T-helper 1 cell treated with Interleukin-12 subunit alpha and Interleukin-12 subunit beta and Interleukin-4 antibody, amounts not matched to agents 30 μg/mL and 1 μg/mL, for 36 hours (primary cell): ENCODE measurements around the gene BBS9.

Source experiments
- H3K27ac Mint-ChIP-seq: one replicate; pipeline ENCODE4 v1.8.0; 2021; ENCODE audit warnings: mild to moderate bottlenecking, mixed read lengths
- H3K27me3 Mint-ChIP-seq: one replicate; pipeline ENCODE4 v1.8.0; 2021; ENCODE audit warnings: low read depth, mixed read lengths
- H3K36me3 Mint-ChIP-seq: one replicate; pipeline ENCODE4 v1.8.0; 2021; ENCODE audit warnings: low read depth, mixed read lengths
- H3K4me1 Mint-ChIP-seq: one replicate; pipeline ENCODE4 v1.8.0; 2021; ENCODE audit warnings: low read depth, mixed read lengths
- H3K4me3 Mint-ChIP-seq: one replicate; pipeline ENCODE4 v1.8.0; 2021; ENCODE audit warnings: mild to moderate bottlenecking, moderate library complexity, mixed read lengths
- H3K9me3 Mint-ChIP-seq: one replicate; pipeline ENCODE4 v1.8.0; 2021; ENCODE audit warnings: mixed read lengths

Gene BBS9

DNA sequence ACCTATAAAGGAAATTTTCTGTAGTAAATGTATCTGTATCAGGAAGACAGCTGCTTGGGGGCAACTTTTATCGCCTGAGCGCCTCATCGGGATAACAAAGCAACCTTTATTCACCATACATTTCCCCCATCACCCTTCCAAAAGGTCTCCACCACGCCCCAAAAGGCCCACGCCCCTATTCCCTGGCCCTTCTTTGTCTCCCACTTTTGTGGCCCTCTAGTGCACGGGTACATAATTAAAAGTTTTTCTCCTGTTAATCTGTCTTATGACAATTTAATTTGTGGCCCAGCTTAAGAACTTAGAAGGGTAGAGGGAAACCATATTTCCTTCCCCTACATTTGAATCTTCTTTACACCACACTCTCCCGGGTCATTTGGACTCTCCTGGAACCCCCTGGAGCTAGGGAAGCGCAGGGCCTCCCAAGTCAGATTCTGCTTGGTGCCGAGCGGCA is 20.8 kb upstream of the BBS9 start:
- peaks cover 28% of the 10 kb centered on the region for H3K27me3 Mint-ChIP-seq
- peak overlapping the region; percentile 63 for H3K27ac Mint-ChIP-seq
- H3K36me3 Mint-ChIP-seq: no peaks in the 10 kb centered on the region
- H3K9me3 Mint-ChIP-seq: no peaks in the 10 kb centered on the region
- H3K4me3 Mint-ChIP-seq: peak overlapping the region; percentile 79
- H3K4me1 Mint-ChIP-seq: peaks cover 21% of the 10 kb centered on the region

DNA sequence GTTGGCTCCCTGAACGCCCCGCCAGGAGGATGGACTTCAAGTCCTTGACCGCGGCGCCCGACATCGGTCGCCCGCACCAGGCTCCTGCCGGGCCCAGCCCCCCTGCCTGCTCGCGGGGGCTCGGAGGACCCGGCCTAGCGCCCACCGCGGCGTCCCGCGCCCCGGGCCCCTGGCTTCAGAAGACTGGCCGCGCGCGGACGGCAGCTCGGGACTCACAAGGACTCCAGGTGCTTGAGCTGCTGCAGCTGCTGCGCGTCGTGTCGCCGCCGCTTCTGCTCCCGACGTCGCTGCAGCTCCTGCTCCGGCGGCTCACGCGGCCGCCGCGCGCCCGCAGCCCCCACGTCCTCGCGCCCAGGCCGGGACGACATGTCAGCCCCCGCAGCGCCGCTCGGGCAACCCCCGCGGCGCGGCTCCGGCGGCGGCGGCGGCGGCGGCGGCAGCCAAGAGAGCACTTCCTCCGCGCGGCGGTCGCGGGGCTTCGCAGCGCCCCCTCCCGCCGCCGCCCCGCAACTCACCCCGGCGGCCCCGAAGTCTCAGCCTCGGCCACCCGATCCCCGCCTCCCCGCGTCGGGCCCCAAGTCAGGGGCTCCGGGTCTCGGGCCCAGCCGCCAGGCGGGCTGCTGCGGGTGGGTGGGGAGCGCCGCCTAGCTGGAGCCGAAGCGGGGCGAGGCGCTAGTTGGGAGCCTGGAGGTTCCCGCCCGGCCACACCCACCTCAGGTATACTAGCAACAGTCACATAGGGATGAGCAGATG is 20.2 kb upstream of the BBS9 start, which contains the start of gene RP9:
Gene RP9 (minus strand): TSS at position 400 of the 753 bp plus-strand sequence. CDS start 32 bp downstream, at position 368.
- H3K36me3 Mint-ChIP-seq: no peaks in the 10 kb centered on the region
- H3K4me3 Mint-ChIP-seq: peak within 1 kb of the TSS; percentile 79
- H3K27ac Mint-ChIP-seq: peak within 1 kb of the TSS; percentile 63
- H3K4me1 Mint-ChIP-seq: peaks cover 21% of the 10 kb centered on the region
- no peaks in the 10 kb centered on the region for H3K9me3 Mint-ChIP-seq
- peaks cover 31% of the 10 kb centered on the region for H3K27me3 Mint-ChIP-seq

DNA sequence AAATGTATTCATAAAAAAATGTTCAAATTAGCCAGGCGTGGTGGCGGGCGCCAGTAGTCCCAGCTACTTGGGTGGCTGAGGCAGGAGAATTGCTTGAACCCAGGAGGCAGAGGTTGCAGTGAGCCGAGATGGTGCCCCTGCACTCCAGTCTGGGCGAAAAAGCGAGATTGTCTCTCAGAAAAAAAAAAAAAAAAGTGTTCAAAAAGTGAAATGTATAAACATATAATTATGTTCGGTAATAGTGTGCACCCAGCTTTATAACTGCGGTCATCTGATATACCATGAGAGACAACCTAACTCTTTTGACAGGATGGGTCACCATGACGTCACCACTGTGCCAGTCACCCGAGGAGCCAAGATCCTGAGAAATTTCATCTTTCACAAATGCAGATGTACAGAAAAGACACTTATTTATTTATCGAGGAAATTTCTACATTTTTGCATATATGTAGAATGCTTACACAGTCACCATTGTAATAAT is 19.6 kb upstream of the BBS9 start:
- no peaks in the 10 kb centered on the region for H3K36me3 Mint-ChIP-seq
- H3K4me1 Mint-ChIP-seq: peaks cover 21% of the 10 kb centered on the region
- H3K27ac Mint-ChIP-seq: no peak overlapping the region
- peak overlapping the region; percentile 40 for H3K4me3 Mint-ChIP-seq
- no peaks in the 10 kb centered on the region for H3K9me3 Mint-ChIP-seq
- H3K27me3 Mint-ChIP-seq: peaks cover 36% of the 10 kb centered on the region

DNA sequence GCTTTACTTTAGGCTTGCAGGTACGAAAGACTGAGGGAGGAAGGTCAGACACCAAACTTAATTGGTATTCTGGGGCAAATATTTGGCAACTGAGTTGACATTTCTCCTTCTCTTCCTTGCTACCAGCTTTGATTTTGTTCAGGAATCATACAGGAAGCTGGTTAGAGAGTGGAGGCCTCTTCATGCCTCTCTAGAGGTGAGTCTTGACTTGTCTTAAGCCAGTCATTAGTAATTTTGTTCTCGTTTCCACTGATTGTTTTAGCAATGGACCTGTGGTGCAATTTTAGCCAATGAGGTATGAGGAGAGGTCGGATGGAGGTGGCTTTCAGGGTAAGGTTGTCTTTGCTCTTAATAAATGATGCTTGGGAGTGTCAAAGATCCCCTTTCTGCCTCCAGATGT is 17.8 kb upstream of the BBS9 start:
- no peaks in the 10 kb centered on the region for H3K9me3 Mint-ChIP-seq
- peaks cover 15% of the 10 kb centered on the region for H3K4me1 Mint-ChIP-seq
- H3K27me3 Mint-ChIP-seq: peaks cover 49% of the 10 kb centered on the region
- H3K27ac Mint-ChIP-seq: no peak overlapping the region
- H3K4me3 Mint-ChIP-seq: no peak overlapping the region
- H3K36me3 Mint-ChIP-seq: no peaks in the 10 kb centered on the region

DNA sequence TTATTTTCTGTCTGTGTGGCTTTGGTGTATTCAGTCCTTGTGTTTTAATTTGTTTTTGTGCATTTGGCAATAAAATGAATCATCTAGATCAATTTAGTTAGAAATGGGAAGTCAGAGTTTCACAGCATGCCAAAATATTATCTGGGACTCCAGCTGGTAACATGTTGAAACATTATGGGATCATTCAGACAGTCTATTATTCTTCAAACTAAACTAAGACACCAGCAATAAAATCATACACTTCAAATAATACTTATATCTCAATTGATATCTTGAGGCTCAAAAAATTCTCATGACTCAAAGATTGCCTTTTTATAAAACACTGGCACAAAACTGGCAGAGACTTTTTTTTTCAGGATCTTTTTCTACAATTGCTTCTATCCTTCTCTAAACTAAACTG is 14.4 kb upstream of the BBS9 start:
- Mint-ChIP-seq H3K27me3 (peaks cover 75% of the 10 kb centered on the region), H3K36me3 (no peaks in the 10 kb centered on the region), H3K4me1 (peaks cover 4% of the 10 kb centered on the region), H3K9me3 (peaks cover 13% of the 10 kb centered on the region), H3K27ac (no peak overlapping the region), H3K4me3 (no peak overlapping the region)

DNA sequence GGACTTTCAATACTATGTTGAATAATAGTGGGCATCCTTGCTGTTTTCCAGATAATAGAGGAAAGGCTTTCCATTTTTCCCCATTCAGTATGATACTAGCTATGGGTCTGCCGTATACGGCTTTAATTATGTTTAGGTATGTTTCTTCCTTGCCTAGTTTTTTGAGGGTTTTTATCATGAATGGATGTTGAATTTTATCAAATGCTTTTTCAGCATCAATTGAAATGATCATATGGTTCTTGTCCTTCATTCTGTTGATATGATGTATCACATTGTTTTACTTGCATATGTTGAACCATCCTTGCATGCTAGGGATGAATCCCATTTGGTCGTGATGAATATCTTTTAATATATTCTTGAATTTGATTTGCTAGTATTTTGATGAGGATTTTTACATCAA is 11.0 kb upstream of the BBS9 start:
- Mint-ChIP-seq H3K27ac (no peak overlapping the region), H3K27me3 (peaks cover 55% of the 10 kb centered on the region), H3K9me3 (peaks cover 13% of the 10 kb centered on the region), H3K4me1 (no peaks in the 10 kb centered on the region), H3K36me3 (no peaks in the 10 kb centered on the region), H3K4me3 (no peak overlapping the region)

DNA sequence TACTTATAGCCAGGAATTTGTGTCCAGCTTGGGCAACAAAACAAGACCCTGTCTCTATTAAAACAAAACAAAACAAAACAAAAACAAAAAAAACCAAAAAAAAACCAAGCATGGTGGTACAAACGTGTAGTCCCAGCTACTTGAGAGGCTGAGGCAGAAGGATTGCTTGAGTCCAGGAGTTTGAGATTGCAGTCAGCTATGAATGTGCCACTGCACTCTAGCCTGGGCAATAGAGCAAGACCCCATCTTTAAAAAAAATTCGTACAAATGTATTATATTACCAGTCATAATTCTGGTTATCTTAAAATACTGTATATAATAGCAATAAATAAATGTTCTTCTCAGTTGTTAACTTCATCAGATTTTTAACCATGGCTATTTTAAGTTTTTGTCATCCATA is 2.3 kb upstream of the BBS9 start:
- no peak overlapping the region for H3K4me3 Mint-ChIP-seq
- H3K27me3 Mint-ChIP-seq: no peaks in the 10 kb centered on the region
- H3K27ac Mint-ChIP-seq: no peak overlapping the region
- H3K9me3 Mint-ChIP-seq: no peaks in the 10 kb centered on the region
- H3K4me1 Mint-ChIP-seq: peaks cover 11% of the 10 kb centered on the region
- no peaks in the 10 kb centered on the region for H3K36me3 Mint-ChIP-seq

DNA sequence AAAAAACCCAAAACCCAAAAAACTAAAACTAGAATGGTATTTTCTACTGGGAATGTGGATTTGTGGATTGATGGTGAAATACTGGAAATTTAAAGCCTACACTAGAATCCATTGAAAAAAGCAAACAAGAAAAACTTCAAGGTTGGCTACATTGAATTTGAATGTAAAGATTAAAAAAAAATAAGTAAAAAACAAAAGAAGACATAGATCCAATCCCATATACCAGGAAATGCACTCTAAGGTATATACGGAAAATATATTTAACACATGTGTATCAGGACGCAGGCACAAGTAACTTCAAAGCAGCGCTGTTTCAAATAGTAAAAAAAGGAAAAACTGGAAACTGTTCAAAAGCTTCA is 754 bp upstream of the BBS9 start:
- Mint-ChIP-seq H3K4me3 (peak overlapping the region; percentile 91), H3K9me3 (no peaks in the 10 kb centered on the region), H3K27ac (peak overlapping the region; percentile 86), H3K36me3 (no peaks in the 10 kb centered on the region), H3K27me3 (no peaks in the 10 kb centered on the region), H3K4me1 (peaks cover 11% of the 10 kb centered on the region)

DNA sequence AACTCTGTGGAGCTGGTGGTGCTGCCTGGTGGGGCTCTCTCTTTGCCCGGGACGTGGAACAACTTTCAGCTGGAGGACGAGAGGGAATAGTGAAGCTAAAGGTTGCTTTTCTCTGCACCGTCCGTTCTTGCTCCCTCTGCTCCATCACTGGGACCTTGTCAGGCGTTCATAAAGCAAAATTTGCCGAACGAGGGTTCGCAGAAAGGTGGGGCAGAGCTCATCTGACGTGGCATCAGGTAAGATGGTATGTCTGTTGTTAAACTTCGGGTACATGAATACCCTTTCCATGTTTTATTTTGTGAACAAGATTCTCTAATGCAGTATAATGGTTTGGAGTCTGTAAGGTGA is 416 bp downstream of the BBS9 start:
- H3K27ac Mint-ChIP-seq: peak overlapping the region; percentile 86
- H3K4me3 Mint-ChIP-seq: peak overlapping the region; percentile 91
- peaks cover 11% of the 10 kb centered on the region for H3K4me1 Mint-ChIP-seq
- H3K9me3 Mint-ChIP-seq: no peaks in the 10 kb centered on the region
- H3K36me3 Mint-ChIP-seq: no peaks in the 10 kb centered on the region
- H3K27me3 Mint-ChIP-seq: no peaks in the 10 kb centered on the region

DNA sequence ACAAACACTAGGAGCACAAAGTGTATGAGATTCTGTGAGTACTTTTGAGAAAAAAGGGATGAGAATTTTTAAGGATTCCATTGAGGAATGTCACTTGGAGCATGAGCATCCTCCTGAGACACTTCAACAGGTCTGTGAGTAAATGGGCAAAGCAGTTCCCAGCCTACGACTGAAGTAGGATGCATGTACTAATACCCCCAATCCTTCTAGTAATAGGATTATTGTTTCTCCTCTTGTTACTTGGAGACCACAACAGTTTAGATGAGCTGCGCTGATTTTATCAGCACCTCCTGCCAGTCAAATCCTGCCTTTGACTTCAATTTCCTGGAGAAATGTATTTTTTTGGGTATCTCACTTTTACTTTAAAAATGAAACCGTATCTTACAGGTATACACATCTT is 820 bp downstream of the BBS9 start:
- peaks cover 11% of the 10 kb centered on the region for H3K4me1 Mint-ChIP-seq
- peak overlapping the region; percentile 91 for H3K4me3 Mint-ChIP-seq
- no peaks in the 10 kb centered on the region for H3K27me3 Mint-ChIP-seq

DNA sequence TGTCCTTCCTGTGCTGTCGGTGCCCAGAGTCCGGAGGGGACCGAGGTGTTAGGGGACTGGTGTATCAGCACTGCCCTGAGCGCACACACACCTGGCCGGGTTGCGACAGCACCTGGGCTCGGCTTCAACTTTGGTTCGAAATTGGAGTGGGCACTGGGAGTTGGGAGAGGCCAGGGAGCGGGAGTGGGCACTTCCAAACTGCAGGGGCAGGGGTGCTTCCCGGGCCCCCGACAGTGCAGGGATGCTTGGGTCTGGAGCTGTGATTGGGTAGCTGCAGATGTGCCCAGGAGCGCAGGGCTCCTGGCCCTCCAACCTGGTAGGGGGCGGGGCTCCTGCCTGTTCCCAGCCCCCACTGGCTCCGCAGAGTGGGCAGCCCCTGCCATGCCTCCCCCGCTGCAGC is 7.7 kb downstream of the BBS9 start:
- Mint-ChIP-seq H3K4me3 (no peak overlapping the region), H3K4me1 (no peaks in the 10 kb centered on the region), H3K36me3 (no peaks in the 10 kb centered on the region), H3K27me3 (no peaks in the 10 kb centered on the region), H3K27ac (no peak overlapping the region), H3K9me3 (peaks cover 8% of the 10 kb centered on the region)

More for the DNA sequence above, 820 bp downstream of the BBS9 start:
- Mint-ChIP-seq H3K36me3 (no peaks in the 10 kb centered on the region), H3K27ac (peak overlapping the region; percentile 86), H3K9me3 (peaks cover under 1% of the 10 kb centered on the region)

DNA sequence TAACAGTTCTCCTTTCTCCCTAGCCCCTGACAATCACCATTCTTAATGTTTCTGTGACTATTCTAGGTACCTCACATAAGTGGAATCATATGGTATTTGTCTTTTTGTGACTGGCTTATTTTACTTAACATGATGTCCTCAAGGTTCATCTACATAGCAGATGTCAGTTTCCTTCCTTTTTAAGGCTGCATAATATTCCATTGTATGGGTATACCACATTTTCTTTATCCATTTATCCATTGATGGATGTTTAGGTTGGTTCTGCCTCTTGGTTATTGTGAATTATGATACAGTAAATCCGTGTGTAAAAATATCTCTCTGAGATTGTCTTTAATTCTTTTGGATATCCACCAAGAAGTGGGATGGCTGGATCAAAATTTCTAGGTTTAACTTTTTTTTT is 13.2 kb downstream of the BBS9 start:
- Mint-ChIP-seq H3K27me3 (no peaks in the 10 kb centered on the region), H3K4me1 (no peaks in the 10 kb centered on the region), H3K4me3 (no peak overlapping the region), H3K27ac (no peak overlapping the region), H3K36me3 (peaks cover 2% of the 10 kb centered on the region), H3K9me3 (peaks cover 7% of the 10 kb centered on the region)

DNA sequence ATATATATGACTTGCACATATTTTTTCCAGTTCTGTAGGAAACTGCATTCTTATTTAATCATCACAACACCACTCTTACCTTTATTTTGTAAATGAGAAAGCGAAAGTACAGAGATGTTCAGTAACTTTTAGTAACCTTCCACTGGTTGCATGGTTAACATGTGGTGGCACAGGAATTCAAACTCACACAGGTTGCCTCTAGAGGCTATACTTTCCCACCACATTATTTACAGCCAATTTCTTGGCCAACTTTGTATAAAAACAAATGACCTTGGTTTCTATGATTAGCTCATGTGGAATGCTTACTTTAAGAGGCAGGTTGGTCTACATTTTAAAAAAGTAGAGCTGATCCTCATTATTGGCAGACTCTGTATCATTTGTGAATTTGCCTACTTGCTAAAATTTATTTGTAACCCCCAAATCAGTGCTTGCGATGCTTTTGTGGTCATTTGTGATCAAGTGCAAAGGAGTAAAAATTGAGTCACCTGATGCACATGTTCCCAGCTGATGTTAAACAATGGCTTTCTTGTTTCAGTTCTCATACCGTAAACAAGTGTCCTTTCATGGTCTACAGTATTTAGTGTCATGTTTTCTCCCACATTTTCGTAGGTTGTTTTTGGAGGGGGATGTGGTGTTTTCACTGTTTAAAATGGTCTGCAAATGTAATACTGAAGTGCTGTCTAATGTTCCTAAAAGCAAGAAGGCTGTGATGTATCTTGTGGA is 14.8 kb downstream of the BBS9 start:
- no peaks in the 10 kb centered on the region for H3K4me1 Mint-ChIP-seq
- no peak overlapping the region for H3K27ac Mint-ChIP-seq
- H3K36me3 Mint-ChIP-seq: peaks cover 2% of the 10 kb centered on the region
- H3K27me3 Mint-ChIP-seq: no peaks in the 10 kb centered on the region
- no peak overlapping the region for H3K4me3 Mint-ChIP-seq
- H3K9me3 Mint-ChIP-seq: peaks cover 7% of the 10 kb centered on the region

DNA sequence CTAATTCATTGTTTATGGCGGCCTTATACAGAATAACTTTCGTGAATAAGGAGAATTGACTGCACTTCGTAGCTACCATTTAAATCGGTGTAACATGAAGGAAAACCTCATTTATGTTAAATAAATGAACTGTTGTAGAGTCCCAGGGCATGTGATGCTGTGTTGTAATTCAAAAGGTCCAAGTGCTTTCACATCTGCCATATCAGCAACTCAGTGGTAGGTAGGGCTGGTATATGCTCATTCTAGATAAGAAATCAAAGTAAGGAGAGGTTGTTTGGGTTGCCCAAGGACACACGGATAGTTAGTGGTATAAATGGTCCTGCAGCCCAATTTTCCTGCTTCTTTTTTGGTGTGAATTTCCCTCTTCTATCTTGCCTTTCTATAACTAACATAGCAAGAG is 15.8 kb downstream of the BBS9 start:
- Mint-ChIP-seq H3K27ac (no peak overlapping the region), H3K36me3 (peaks cover 2% of the 10 kb centered on the region), H3K27me3 (no peaks in the 10 kb centered on the region), H3K4me3 (no peak overlapping the region), H3K4me1 (no peaks in the 10 kb centered on the region), H3K9me3 (peaks cover 7% of the 10 kb centered on the region)

DNA sequence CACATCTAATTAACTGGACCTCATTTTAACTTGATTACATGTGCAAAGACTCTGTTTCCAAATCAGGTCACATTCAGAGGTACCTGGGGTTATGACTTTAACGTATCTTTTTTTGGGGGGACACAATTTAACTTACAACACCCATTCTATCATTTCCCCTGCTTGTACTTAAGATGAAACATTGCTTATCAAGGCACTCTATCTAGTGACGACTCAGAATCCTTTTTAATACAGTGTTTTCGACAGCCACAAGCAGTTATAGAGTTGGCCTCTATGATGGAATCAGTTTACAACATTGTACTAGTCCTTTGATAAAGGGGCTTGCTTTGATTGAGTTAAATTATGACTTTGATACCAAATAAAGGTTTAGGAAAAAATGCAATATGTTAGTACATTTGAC is 22.7 kb downstream of the BBS9 start:
- no peaks in the 10 kb centered on the region for H3K4me1 Mint-ChIP-seq
- no peaks in the 10 kb centered on the region for H3K9me3 Mint-ChIP-seq
- no peak overlapping the region for H3K4me3 Mint-ChIP-seq
- no peaks in the 10 kb centered on the region for H3K27me3 Mint-ChIP-seq
- no peak overlapping the region for H3K27ac Mint-ChIP-seq
- peaks cover 5% of the 10 kb centered on the region for H3K36me3 Mint-ChIP-seq
